ENCODE results near the gene UGT1A3.

Gene UGT1A3

DNA sequence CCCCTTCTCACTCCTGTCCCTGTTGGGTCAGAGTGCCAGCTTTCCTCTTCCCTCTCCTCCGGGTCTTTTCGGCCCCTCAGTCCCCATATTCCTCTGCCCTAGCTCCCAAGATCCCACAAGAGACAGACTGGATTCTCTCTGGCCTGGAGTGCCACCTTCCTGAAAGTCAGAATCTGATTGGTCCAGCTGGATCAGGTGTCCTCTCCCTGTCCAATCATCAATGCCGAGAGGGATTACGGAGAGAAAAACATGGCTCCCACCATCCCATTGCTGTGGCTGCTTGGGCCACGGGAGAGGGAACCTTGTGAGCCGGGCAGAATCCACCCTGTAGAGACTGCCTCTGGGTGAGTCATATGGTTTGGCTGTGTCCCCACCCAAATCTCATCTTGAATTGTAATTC, 46.6 kb downstream of the UGT1A3 start:
- H3K27ac ChIP-seq = no peak overlapping the region
- in situ Hi-C loops (cut with HindIII; ENCODE audit: low pct_ligation_motif_present, low sequenced_read_pairs) = no loop called here
- DNase-seq = no peak
- no peaks in the 10 kb centered on the region for H3K36me3 ChIP-seq (replicated peaks)
- TF ChIP-seq, protein P1, sequence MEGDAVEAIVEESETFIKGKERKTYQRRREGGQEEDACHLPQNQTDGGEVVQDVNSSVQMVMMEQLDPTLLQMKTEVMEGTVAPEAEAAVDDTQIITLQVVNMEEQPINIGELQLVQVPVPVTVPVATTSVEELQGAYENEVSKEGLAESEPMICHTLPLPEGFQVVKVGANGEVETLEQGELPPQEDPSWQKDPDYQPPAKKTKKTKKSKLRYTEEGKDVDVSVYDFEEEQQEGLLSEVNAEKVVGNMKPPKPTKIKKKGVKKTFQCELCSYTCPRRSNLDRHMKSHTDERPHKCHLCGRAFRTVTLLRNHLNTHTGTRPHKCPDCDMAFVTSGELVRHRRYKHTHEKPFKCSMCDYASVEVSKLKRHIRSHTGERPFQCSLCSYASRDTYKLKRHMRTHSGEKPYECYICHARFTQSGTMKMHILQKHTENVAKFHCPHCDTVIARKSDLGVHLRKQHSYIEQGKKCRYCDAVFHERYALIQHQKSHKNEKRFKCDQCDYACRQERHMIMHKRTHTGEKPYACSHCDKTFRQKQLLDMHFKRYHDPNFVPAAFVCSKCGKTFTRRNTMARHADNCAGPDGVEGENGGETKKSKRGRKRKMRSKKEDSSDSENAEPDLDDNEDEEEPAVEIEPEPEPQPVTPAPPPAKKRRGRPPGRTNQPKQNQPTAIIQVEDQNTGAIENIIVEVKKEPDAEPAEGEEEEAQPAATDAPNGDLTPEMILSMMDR (IDR thresholded peaks at IDR 0.05; ENCODE audit: low read depth, low read length, missing control alignments) = no peak
- H3K27me3 ChIP-seq (replicated peaks) = no peaks in the 10 kb centered on the region
- no peak overlapping the region for H3K4me3 ChIP-seq (ENCODE audit: low read depth, low read length)

DNA sequence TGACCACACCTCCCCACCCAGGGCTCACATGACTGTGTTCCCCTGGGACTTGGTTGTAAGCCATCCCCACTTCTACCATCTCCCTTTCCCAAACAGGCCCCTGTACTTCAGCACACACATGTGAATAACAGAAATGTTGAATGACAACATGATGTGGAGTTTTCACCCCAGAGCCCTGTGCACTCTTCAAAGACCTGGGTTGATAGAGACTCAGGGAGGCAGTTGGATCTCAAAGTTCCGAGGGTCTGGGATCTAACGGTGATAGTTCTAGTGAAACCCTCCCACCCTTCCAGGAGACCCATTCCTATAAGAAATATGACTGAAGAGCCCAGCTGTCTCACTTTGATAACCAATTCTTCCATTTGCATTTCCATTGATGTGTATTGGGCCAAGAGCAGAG, 49.2 kb downstream of the UGT1A3 start, which contains the start of gene MROH2A:
MROH2A (plus strand) TSS at position 301 of the 400 bp plus-strand sequence. CDS start 1,029 bp downstream, outside the sequence.
- Histone ChIP-seq H3K4me3 (ENCODE audit: low read depth, low read length) (no peak within 1 kb of the TSS), H3K27ac (no peak within 1 kb of the TSS), H3K36me3 (replicated peaks) (no peaks in the 10 kb centered on the region), H3K27me3 (replicated peaks) (no peaks in the 10 kb centered on the region)
- no peak for DNase-seq
- TF ChIP-seq, protein P1 (IDR thresholded peaks at IDR 0.05; ENCODE audit: low read depth, low read length, missing control alignments) = no peak
- in situ Hi-C loops (cut with HindIII; ENCODE audit: low pct_ligation_motif_present, low sequenced_read_pairs) = no loop called here

DNA sequence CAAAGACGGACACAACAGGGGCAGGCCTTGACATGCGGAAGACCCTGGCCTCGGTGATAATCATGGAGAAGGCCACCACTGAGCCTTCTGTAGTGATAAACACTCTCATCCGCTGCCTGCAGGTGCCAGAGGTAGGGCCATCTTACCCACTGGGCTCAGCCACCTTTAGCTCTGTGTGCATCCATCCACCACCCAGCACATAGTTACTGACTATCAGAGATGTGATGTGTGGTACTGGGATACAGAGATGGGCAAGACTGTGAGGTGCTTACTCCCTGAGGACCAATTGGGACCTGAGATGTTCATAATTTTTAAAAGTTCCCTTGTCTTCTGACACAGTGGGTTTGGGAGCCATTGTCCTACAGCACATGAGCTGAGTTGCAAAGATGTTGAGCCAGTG, 50.9 kb downstream of the UGT1A3 start:
- in situ Hi-C loops (cut with HindIII; ENCODE audit: low pct_ligation_motif_present, low sequenced_read_pairs) = no loop called here
- Histone ChIP-seq H3K27me3 (replicated peaks) (no peaks in the 10 kb centered on the region), H3K4me3 (ENCODE audit: low read depth, low read length) (no peak overlapping the region), H3K36me3 (replicated peaks) (no peaks in the 10 kb centered on the region), H3K27ac (no peak overlapping the region)
- TF ChIP-seq, protein P1 (IDR thresholded peaks at IDR 0.05; ENCODE audit: low read depth, low read length, missing control alignments) = no peak
- DNase-seq = no peak

DNA sequence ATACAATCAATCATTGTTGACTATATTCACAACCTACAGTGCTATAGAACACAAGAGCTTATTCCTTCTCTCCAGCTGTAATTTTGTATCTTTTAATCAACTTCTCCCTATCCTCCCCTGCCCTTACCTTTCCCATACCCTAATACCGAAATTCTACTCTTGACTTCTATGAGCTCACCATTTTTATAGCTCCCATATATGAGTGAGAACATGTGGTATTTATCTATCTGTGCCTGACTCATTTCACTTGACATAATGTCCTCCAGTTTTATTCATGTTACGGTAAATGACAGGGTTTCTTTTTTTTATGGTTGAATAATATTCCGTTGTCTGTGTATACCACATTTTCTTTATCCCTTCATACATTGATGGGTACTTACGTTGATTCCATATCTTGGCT, 51.9 kb downstream of the UGT1A3 start:
- Histone ChIP-seq H3K27ac (no peak overlapping the region), H3K27me3 (replicated peaks) (no peaks in the 10 kb centered on the region), H3K4me3 (ENCODE audit: low read depth, low read length) (no peak overlapping the region), H3K36me3 (replicated peaks) (no peaks in the 10 kb centered on the region)
- no peak for DNase-seq
- in situ Hi-C loops (cut with HindIII; ENCODE audit: low pct_ligation_motif_present, low sequenced_read_pairs) = no loop called here
- TF ChIP-seq, protein P1 (IDR thresholded peaks at IDR 0.05; ENCODE audit: low read depth, low read length, missing control alignments) = no peak

DNA sequence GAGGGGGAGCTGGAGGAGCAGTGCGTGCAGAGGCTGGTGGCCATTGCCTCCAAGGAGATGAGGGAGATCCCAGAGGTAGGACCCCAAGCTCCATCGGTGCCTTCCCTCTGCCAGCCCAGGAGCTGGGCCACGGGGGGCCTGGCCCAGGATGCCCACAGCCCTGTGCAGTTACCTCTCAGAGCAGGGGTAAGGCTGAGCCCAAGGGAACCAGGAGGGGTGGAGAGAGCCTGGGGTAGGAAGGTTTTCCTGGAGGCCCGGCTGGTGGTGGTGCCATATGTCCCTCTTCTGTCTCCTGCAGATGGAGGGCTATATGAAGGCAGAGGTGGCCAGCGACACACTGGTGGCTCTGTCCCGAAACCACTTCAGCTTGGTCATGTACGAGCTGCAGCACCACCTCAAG, 60.7 kb downstream of the UGT1A3 start:
- in situ Hi-C loops (cut with HindIII; ENCODE audit: low pct_ligation_motif_present, low sequenced_read_pairs) = no loop called here
- Histone ChIP-seq H3K4me3 (ENCODE audit: low read depth, low read length) (no peak overlapping the region), H3K27me3 (replicated peaks) (no peaks in the 10 kb centered on the region), H3K36me3 (replicated peaks) (no peaks in the 10 kb centered on the region), H3K27ac (no peak overlapping the region)
- TF ChIP-seq, protein P1 (IDR thresholded peaks at IDR 0.05; ENCODE audit: low read depth, low read length, missing control alignments) = no peak
- no peak for DNase-seq

DNA sequence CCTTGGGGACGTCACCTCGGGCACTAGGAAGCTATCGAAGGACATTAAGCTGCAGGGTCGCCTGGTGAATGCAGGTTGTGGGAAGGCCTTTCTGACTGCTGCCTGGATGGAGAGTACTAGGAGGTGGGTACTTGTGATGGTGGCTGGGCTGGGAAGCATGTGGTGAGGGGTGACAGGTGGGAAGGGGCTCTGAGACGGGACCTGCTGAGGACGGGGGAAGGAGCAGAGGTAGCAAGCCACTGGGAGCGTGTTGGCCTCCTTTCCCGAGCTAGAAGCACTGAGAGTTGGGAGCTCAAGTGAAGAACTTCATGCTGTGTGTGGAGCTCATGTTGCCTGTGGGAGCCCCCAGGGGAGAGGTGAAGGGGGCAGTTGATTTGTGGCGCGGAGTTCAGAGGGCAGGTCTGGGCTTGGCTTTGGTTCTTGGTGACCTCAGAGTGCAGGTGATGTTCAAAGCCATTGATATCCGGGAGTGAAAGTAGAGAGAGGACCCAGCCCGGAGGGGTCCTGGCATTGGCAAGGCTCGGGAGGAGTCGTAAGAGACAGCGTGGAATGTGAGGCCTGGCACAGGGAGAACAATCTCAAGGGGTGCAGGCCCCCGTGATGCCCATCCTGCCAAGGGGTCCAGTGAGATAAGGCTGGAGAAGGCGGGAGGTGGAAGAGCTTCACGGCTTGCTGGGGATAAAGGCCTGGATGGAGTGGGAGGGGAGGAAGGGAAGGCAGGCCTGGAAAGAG, 62.5 kb downstream of the UGT1A3 start:
- H3K36me3 ChIP-seq (replicated peaks) = no peaks in the 10 kb centered on the region
- H3K27me3 ChIP-seq (replicated peaks) = no peaks in the 10 kb centered on the region
- no peak overlapping the region for H3K27ac ChIP-seq
- in situ Hi-C loops (cut with HindIII; ENCODE audit: low pct_ligation_motif_present, low sequenced_read_pairs) = no loop called here
- H3K4me3 ChIP-seq (ENCODE audit: low read depth, low read length) = no peak overlapping the region
- TF ChIP-seq, protein P1 (IDR thresholded peaks at IDR 0.05; ENCODE audit: low read depth, low read length, missing control alignments) = no peak
- DNase-seq = no peak

Measured in brain microvascular endothelial cell (primary cell).